Measurements from ENCODE around the gene FRMD5. TPM values are rescaled to one million over a fixed set of nuclear protein-coding genes. Genes with fewer than 3 reads are reported as not detected.

FRMD5 gene
- polyA plus RNA-seq, 3 donors, result not detected

- Histone ChIP-seq H2AFZ (ENCODE audit: insufficient read depth, low read depth, low read length, poor library complexity, severe bottlenecking) (no peak overlapping the region), H3K27ac (ENCODE audit: low read depth in 1 of 2, low read length in 2 of 2) (no peak overlapping the region), H4K20me1 (ENCODE audit: insufficient read depth, low read length) (no peaks in the 10 kb centered on the region), H3K4me1 (ENCODE audit: control insufficient read depth in 1 of 2, insufficient read depth in 2 of 2, low read length in 2 of 2) (no peaks in the 10 kb centered on the region), H3K9ac (ENCODE audit: insufficient read depth, low read length, poor library complexity, severe bottlenecking) (no peak overlapping the region), H3K36me3 (replicated peaks in 1 of 2; ENCODE audit: control insufficient read depth in 1 of 2, insufficient read depth in 2 of 2, low read length in 2 of 2) (no peaks in the 10 kb centered on the region), H3K4me3 (replicated peaks in 1 of 3; ENCODE audit: low read depth in 2 of 3, low read length in 3 of 3) (no peak overlapping the region), H3K4me2 (replicated peaks; ENCODE audit: extremely low read depth, low read length, poor library complexity, severe bottlenecking) (no peak overlapping the region), H3K27me3 (ENCODE audit: control insufficient read depth in 2 of 2, insufficient read depth in 2 of 2, low read length in 2 of 2) (no peaks in the 10 kb centered on the region), H3K79me2 (ENCODE audit: insufficient read depth, low read length) (no peaks in the 10 kb centered on the region), H3K9me3 (replicated peaks in 1 of 2; ENCODE audit: control insufficient read depth in 1 of 2, insufficient read depth in 1 of 2, low read length in 2 of 2) (no peaks in the 10 kb centered on the region)
- Mint-ChIP-seq H3K36me3 (no peaks in the 10 kb centered on the region), H3K27ac (no peak overlapping the region), H3K4me3 (no peak overlapping the region), H3K9me3 (peaks cover 0 to 2% (median 0%) of the 10 kb centered on the region in 7 donors), H3K4me1 (no peaks in the 10 kb centered on the region), H3K27me3 (ENCODE audit: low read depth in 3 of 3) (peaks cover 5 to 14% (median 6%) of the 10 kb centered on the region in 3 donors)
- DNase-seq, result no peak
- WGBS (ENCODE audit: insufficient coverage), result no CpG with 5 or more reads among the region's 1 CpG
- TF ChIP-seq, protein P1, sequence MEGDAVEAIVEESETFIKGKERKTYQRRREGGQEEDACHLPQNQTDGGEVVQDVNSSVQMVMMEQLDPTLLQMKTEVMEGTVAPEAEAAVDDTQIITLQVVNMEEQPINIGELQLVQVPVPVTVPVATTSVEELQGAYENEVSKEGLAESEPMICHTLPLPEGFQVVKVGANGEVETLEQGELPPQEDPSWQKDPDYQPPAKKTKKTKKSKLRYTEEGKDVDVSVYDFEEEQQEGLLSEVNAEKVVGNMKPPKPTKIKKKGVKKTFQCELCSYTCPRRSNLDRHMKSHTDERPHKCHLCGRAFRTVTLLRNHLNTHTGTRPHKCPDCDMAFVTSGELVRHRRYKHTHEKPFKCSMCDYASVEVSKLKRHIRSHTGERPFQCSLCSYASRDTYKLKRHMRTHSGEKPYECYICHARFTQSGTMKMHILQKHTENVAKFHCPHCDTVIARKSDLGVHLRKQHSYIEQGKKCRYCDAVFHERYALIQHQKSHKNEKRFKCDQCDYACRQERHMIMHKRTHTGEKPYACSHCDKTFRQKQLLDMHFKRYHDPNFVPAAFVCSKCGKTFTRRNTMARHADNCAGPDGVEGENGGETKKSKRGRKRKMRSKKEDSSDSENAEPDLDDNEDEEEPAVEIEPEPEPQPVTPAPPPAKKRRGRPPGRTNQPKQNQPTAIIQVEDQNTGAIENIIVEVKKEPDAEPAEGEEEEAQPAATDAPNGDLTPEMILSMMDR (IDR thresholded peaks at IDR 0.05), result no peak
- intact Hi-C loops (cut with micrococcal nuclease), result no loop called here
Observed at GRCh38 chr15:43913941-43914340, 281.1 kb downstream of the FRMD5 start.

GRCh38 chr15:43913026-43913780 is 281.9 kb downstream of the FRMD5 start:
- Histone ChIP-seq H2AFZ (ENCODE audit: insufficient read depth, low read depth, low read length, poor library complexity, severe bottlenecking) (no peak overlapping the region), H4K20me1 (ENCODE audit: insufficient read depth, low read length) (no peaks in the 10 kb centered on the region), H3K4me2 (replicated peaks; ENCODE audit: extremely low read depth, low read length, poor library complexity, severe bottlenecking) (no peak overlapping the region), H3K36me3 (replicated peaks in 1 of 2; ENCODE audit: control insufficient read depth in 1 of 2, insufficient read depth in 2 of 2, low read length in 2 of 2) (no peaks in the 10 kb centered on the region), H3K9ac (ENCODE audit: insufficient read depth, low read length, poor library complexity, severe bottlenecking) (no peak overlapping the region), H3K27ac (ENCODE audit: low read depth in 1 of 2, low read length in 2 of 2) (no peak overlapping the region), H3K79me2 (ENCODE audit: insufficient read depth, low read length) (no peaks in the 10 kb centered on the region), H3K9me3 (replicated peaks in 1 of 2; ENCODE audit: control insufficient read depth in 1 of 2, insufficient read depth in 1 of 2, low read length in 2 of 2) (no peaks in the 10 kb centered on the region), H3K4me1 (ENCODE audit: control insufficient read depth in 1 of 2, insufficient read depth in 2 of 2, low read length in 2 of 2) (no peaks in the 10 kb centered on the region), H3K27me3 (ENCODE audit: control insufficient read depth in 2 of 2, insufficient read depth in 2 of 2, low read length in 2 of 2) (no peaks in the 10 kb centered on the region), H3K4me3 (replicated peaks in 1 of 3; ENCODE audit: low read depth in 2 of 3, low read length in 3 of 3) (no peak overlapping the region)
- Mint-ChIP-seq H3K4me3 (no peak overlapping the region), H3K4me1 (no peaks in the 10 kb centered on the region), H3K27ac (no peak overlapping the region), H3K27me3 (ENCODE audit: low read depth in 3 of 3) (peaks cover 5 to 11% (median 6%) of the 10 kb centered on the region in 3 donors), H3K9me3 (peaks cover 0 to 2% (median 0%) of the 10 kb centered on the region in 7 donors), H3K36me3 (no peaks in the 10 kb centered on the region)
- WGBS (ENCODE audit: insufficient coverage), result no CpG with 5 or more reads among the region's 1 CpG
- DNase-seq, result no peak
- TF ChIP-seq, protein P1 (IDR thresholded peaks at IDR 0.05), result no peak
- intact Hi-C loops (cut with micrococcal nuclease), result no loop called here
